Gastroesophageal sphincter (tissue), 4 donors: Measurements from ENCODE around the gene AHRR. TPM values are rescaled to one million over a fixed set of nuclear protein-coding genes. Genes with fewer than 3 reads are reported as not detected.

Experiments used
- ATAC-seq: fragments of 150-250 bp; one replicate; pipeline ENCODE4 v1.9.1; 2016; ENCODE audit warnings: mild to moderate bottlenecking, moderate library complexity
- H3K27ac ChIP-seq, 4 donors: fragments of 200-600 bp; sonication (generic) in 3 of 4; 1 replicate in 3 of 4; 2 replicates in 1 of 4; pipeline ENCODE4 v1.5.1; 2016 to 2019
- H3K27me3 ChIP-seq: fragments of 200-600 bp; sonication (generic); one replicate; pipeline ENCODE4 v1.5.1; 2019
- H3K36me3 ChIP-seq, 2 donors: fragments of 200-600 bp; sonication (generic); one replicate each; pipeline ENCODE4 v1.5.1; 2019; ENCODE audit warnings: control low read depth in 1 of 2
- H3K4me1 ChIP-seq, 3 donors: fragments of 200-600 bp; sonication (generic); 1 replicate in 2 of 3; 2 replicates in 1 of 3; pipeline ENCODE4 v1.5.1; 2016 to 2019; ENCODE audit warnings: control low read depth in 2 of 3
- H3K4me3 ChIP-seq, 2 donors: fragments of 200-600 bp; sonication (generic); one replicate each; pipeline ENCODE4 v1.5.1; 2019; ENCODE audit warnings: mild to moderate bottlenecking in 1 of 2, moderate library complexity in 1 of 2
- H3K9me3 ChIP-seq, 3 donors: fragments of 200-600 bp; sonication (generic); one replicate each; pipeline ENCODE4 v1.5.1; 2017 to 2019; ENCODE audit warnings: control low read depth in 2 of 3
- CTCF ChIP-seq, 4 experiments: fragments of 200-600 bp in 2 of 4; fragments of 450-650 bp in 2 of 4; sonication (generic) in 1 of 4; IDR thresholded peaks; one replicate each; pipeline ENCODE4 v1.5.1; 2017 to 2019; ENCODE audit warnings: antibody characterized with exemption in 4 of 4, mild to moderate bottlenecking in 2 of 4, moderate library complexity in 2 of 4
- EP300 ChIP-seq: sonication (generic); formaldehyde crosslinking; IDR thresholded peaks from one replicate; pipeline ENCODE4 v1.6.1; 2017; ENCODE audit warnings: antibody characterized with exemption, mild to moderate bottlenecking
- POLR2A ChIP-seq, 2 donors: fragments of 450-650 bp; IDR thresholded peaks; one replicate each; pipeline ENCODE4 v1.6.1; 2017; ENCODE audit warnings: antibody characterized with exemption in 2 of 2, mild to moderate bottlenecking in 2 of 2, moderate library complexity in 1 of 2
- POLR2AphosphoS5 ChIP-seq: sonication (generic); formaldehyde crosslinking; IDR thresholded peaks from one replicate; pipeline ENCODE4 v1.6.1; 2017; ENCODE audit warnings: antibody characterized with exemption
- WGBS, 2 donors: methylation state at CpG; one replicate each; pipeline ENCODE4 v1.1.5; 2018; ENCODE audit warnings: low coverage in 1 of 2; 5-methylcytosine and 5-hydroxymethylcytosine counted together
- total RNA-seq, 4 donors: library from RNA; depleted of rRNA; stranded (reverse); fragments of >200 nt; gene quantifications; one replicate each; pipeline ENCODE4 v1.1.0, GENCODE V29; 2016

Gene AHRR
- total RNA-seq, 4 donors from 2014 or later, result 0.15 to 1.7 (median 0.45) TPM

GRCh38 chr5:460273-460625 lies 138.7 kb downstream of the AHRR start:
- Histone ChIP-seq H3K4me3 (no peak overlapping the region), H3K4me1 (no peaks in the 10 kb centered on the region), H3K27ac (no peak overlapping the region), H3K36me3 (peaks cover 0 to 98% of the 10 kb centered on the region in 2 donors), H3K27me3 (no peaks in the 10 kb centered on the region), H3K9me3 (no peaks in the 10 kb centered on the region)
- 74 to 93% methylated on average over 2 to 5 of the region's 8 CpGs for WGBS, 2 donors
- TF ChIP-seq CTCF (IDR thresholded peaks at IDR 0.05), result no peak
- TF ChIP-seq POLR2AphosphoS5, result no peak
- TF ChIP-seq POLR2A (IDR thresholded peaks at IDR 0.05), result no peak
- TF ChIP-seq EP300, result no peak
- ATAC-seq, result no peak

- no peak for ATAC-seq
- no peak for TF ChIP-seq EP300
- no peak for TF ChIP-seq CTCF (IDR thresholded peaks at IDR 0.05)
- no peak for TF ChIP-seq POLR2AphosphoS5
- 93 to 95% methylated on average over 12 to 16 of the region's 24 CpGs for WGBS, 2 donors
- H3K36me3 ChIP-seq, result peaks cover 0 to 99% of the 10 kb centered on the region in 2 donors
- H3K27ac ChIP-seq, result no peak overlapping the region
- no peaks in the 10 kb centered on the region for H3K4me1 ChIP-seq
- no peak overlapping the region for H3K4me3 ChIP-seq
- no peaks in the 10 kb centered on the region for H3K9me3 ChIP-seq
- no peaks in the 10 kb centered on the region for H3K27me3 ChIP-seq
These were observed 140.6 kb downstream of the AHRR start for GRCh38 chr5:462051-462481.

GRCh38 chr5:463301-463700 lies 141.8 kb downstream of the AHRR start:
- Histone ChIP-seq H3K4me3 (no peak overlapping the region), H3K27me3 (no peaks in the 10 kb centered on the region), H3K36me3 (peaks cover 0 to 88% of the 10 kb centered on the region in 2 donors), H3K4me1 (no peaks in the 10 kb centered on the region), H3K9me3 (no peaks in the 10 kb centered on the region), H3K27ac (no peak overlapping the region)
- WGBS, 2 donors, result 77 to 81% methylated on average over 7 of the region's 7 CpGs
- no peak for TF ChIP-seq CTCF (IDR thresholded peaks at IDR 0.05)
- TF ChIP-seq POLR2A (IDR thresholded peaks at IDR 0.05), result no peak
- ATAC-seq, result no peak

- H3K9me3 ChIP-seq, result no peaks in the 10 kb centered on the region
- no peak for ATAC-seq
- H3K27me3 ChIP-seq, result no peaks in the 10 kb centered on the region
- no peak for TF ChIP-seq EP300
- TF ChIP-seq CTCF (IDR thresholded peaks at IDR 0.05), result no peak
- TF ChIP-seq POLR2AphosphoS5, result no peak
- no peak for TF ChIP-seq POLR2A (IDR thresholded peaks at IDR 0.05)
- H3K4me3 ChIP-seq, result no peak overlapping the region
- 64 to 74% methylated on average over 5 to 16 of the region's 18 CpGs for WGBS, 2 donors
- H3K36me3 ChIP-seq, result peaks cover 0 to 88% of the 10 kb centered on the region in 2 donors
- no peaks in the 10 kb centered on the region for H3K4me1 ChIP-seq
- no peak overlapping the region for H3K27ac ChIP-seq
These were observed 142.4 kb downstream of the AHRR start for GRCh38 chr5:463952-464351.

- H3K27me3 ChIP-seq, result no peaks in the 10 kb centered on the region
- TF ChIP-seq EP300, result no peak
- TF ChIP-seq POLR2AphosphoS5, result no peak
- no peak for TF ChIP-seq POLR2A (IDR thresholded peaks at IDR 0.05)
- TF ChIP-seq CTCF (IDR thresholded peaks at IDR 0.05), result no peak
- H3K9me3 ChIP-seq, result no peaks in the 10 kb centered on the region
- H3K27ac ChIP-seq, result no peak overlapping the region
- H3K4me1 ChIP-seq, result no peaks in the 10 kb centered on the region
- no peak for ATAC-seq
- peaks cover 0 to 88% of the 10 kb centered on the region in 2 donors for H3K36me3 ChIP-seq
- WGBS, 2 donors, result 90 to 94% methylated on average over 2 to 12 of the region's 19 CpGs
- no peak overlapping the region for H3K4me3 ChIP-seq
These were observed 142.9 kb downstream of the AHRR start for GRCh38 chr5:464446-464842.
